ENCODE measurements around the gene ACAD8. TPM values are rescaled to one million over a fixed set of nuclear protein-coding genes. Genes with fewer than 3 reads are reported as not detected.

The ACAD8 gene
- total and polyA plus RNA-seq, 2 of the 4 experiments (the other 2 are of a cell fraction), result 11.1 to 21.2 TPM

DNA sequence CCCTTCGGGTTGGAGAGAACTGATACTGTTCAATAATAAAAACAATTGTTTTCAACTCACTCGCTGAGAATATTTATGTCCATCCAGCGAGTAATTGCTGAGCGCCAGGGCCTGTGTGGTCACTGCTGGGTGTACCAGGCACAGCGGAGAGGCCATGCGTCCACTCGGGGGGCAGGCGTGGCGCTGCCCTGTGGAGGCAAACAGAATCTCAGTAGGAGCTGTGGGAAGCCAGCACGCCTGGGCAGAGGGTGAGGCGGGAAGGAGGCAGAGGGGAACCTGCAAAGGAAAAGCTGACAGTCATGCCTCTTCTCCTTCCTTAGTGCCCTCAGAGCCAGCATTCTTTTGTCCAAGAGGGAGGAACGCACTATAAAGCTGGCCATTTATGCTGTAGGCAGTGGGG is 34.2 kb downstream of the ACAD8 start:
- no peak overlapping the region for H3K14ac ChIP-seq (replicated peaks; ENCODE audit: low read depth, low read length)
- no peak overlapping the region for H3K4me3 ChIP-seq (ENCODE audit: insufficient read depth, low read depth, low read length)
- ChIA-PET CTCF (no interaction called here), POLR2A (ENCODE audit: unreplicated experiment) (no interaction called here)
- no peak overlapping the region for H3K23ac ChIP-seq (ENCODE audit: low read depth, low read length)
- H3K36me3 ChIP-seq (ENCODE audit: control insufficient read depth, insufficient read depth, low read length), result no peaks in the 10 kb centered on the region
- H3K9ac ChIP-seq (ENCODE audit: low read depth, low read length), result no peak overlapping the region
- no peak overlapping the region for H2AFZ ChIP-seq (replicated peaks; ENCODE audit: low read length, poor library complexity)
- H2BK120ac ChIP-seq (ENCODE audit: low read depth, low read length), result no peak overlapping the region
- H3K79me1 ChIP-seq (ENCODE audit: low read depth in 1 of 2, low read length in 2 of 2), result no peaks in the 10 kb centered on the region
- no peak overlapping the region for H2BK15ac ChIP-seq (ENCODE audit: low read depth, low read length)
- no peak overlapping the region for H2BK5ac ChIP-seq (ENCODE audit: low read depth, low read length, poor library complexity, severe bottlenecking)
- no peaks in the 10 kb centered on the region for H3K4me1 ChIP-seq (ENCODE audit: control insufficient read depth, insufficient read depth, low read length)
- dilution Hi-C loops (cut with HindIII; ENCODE audit: low sequenced_read_pairs, unreplicated experiment) (no loop called here), intact Hi-C loops (cut with micrococcal nuclease) (no loop called here), in situ Hi-C loops (cut with MboI; ENCODE audit: low sequenced_read_pairs) (no loop called here)
- no peak overlapping the region for H4K5ac ChIP-seq (ENCODE audit: low read depth, low read length)
- ATAC-seq (ENCODE audit: low read depth) (no peak), DNase-seq (no peak)
- H3K4ac ChIP-seq (ENCODE audit: low read depth, low read length), result no peak overlapping the region
- no peak overlapping the region for H3K18ac ChIP-seq (ENCODE audit: low read depth, low read length)
- H2AK9ac ChIP-seq (replicated peaks; ENCODE audit: low read depth, low read length, poor library complexity), result no peak overlapping the region
- no peak overlapping the region for H3K56ac ChIP-seq (ENCODE audit: extremely low read depth, insufficient read depth, low read length)
- H3K9me3 ChIP-seq (ENCODE audit: control insufficient read depth, insufficient read depth, low read length), result no peaks in the 10 kb centered on the region; the same call in 1 of the 2 replicates
- no peaks in the 10 kb centered on the region for H3K9me1 ChIP-seq (ENCODE audit: insufficient read depth, low read length)
- H3K27me3 ChIP-seq (ENCODE audit: control insufficient read depth, insufficient read depth, low read length), result peaks cover 3% of the 10 kb centered on the region; the same call in 1 of the 2 replicates
- 70% methylated on average over 5 of the region's 12 CpGs; no CpG with 5 or more reads in 1 of the 2 experiments for WGBS, 2 experiments (ENCODE audit: extremely low coverage in 2 of 2, insufficient read length in 1 of 2)
- H3K27ac ChIP-seq (ENCODE audit: insufficient read depth, low read length), result no peak overlapping the region
- H3K4me2 ChIP-seq (ENCODE audit: low read depth, low read length), result no peak overlapping the region
- TF ChIP-seq FOS (IDR thresholded peaks at IDR 0.05; ENCODE audit: low read depth, low read length), result no peak
- TF ChIP-seq, protein P1, sequence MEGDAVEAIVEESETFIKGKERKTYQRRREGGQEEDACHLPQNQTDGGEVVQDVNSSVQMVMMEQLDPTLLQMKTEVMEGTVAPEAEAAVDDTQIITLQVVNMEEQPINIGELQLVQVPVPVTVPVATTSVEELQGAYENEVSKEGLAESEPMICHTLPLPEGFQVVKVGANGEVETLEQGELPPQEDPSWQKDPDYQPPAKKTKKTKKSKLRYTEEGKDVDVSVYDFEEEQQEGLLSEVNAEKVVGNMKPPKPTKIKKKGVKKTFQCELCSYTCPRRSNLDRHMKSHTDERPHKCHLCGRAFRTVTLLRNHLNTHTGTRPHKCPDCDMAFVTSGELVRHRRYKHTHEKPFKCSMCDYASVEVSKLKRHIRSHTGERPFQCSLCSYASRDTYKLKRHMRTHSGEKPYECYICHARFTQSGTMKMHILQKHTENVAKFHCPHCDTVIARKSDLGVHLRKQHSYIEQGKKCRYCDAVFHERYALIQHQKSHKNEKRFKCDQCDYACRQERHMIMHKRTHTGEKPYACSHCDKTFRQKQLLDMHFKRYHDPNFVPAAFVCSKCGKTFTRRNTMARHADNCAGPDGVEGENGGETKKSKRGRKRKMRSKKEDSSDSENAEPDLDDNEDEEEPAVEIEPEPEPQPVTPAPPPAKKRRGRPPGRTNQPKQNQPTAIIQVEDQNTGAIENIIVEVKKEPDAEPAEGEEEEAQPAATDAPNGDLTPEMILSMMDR (conservative IDR thresholded peaks at IDR 0.05; ENCODE audit: low read depth, low read length), result no peak
- no peak for TF ChIP-seq SMC3 (IDR thresholded peaks at IDR 0.05; ENCODE audit: low read depth, low read length)
- no peak for TF ChIP-seq RFX5 (IDR thresholded peaks at IDR 0.05; ENCODE audit: low read depth, low read length)
- TF ChIP-seq MAZ (IDR thresholded peaks at IDR 0.05; ENCODE audit: borderline replicate concordance, low read depth, low read length), result no peak
- TF ChIP-seq POLR2A (IDR thresholded peaks at IDR 0.05; ENCODE audit: low read depth, low read length), result no peak
- no TSS peak for BruUV-seq (replicated peaks)
- no peak overlapping the region for H4K8ac ChIP-seq (ENCODE audit: low read depth in 2 of 2, low read length in 2 of 2)
- no peak overlapping the region for H4K91ac ChIP-seq (ENCODE audit: insufficient read depth, low read depth, low read length)
- no peak overlapping the region for H2AK5ac ChIP-seq (ENCODE audit: low read depth, low read length)
- H2BK20ac ChIP-seq (ENCODE audit: low read depth, low read length), result no peak overlapping the region
- H4K20me1 ChIP-seq (ENCODE audit: insufficient read depth, low read length), result no peaks in the 10 kb centered on the region

Data from IMR-90 (cell line).